Peyer's patch (tissue), 4 donors: ENCODE measurements around the gene SPATA3. TPM values are rescaled to one million over a fixed set of nuclear protein-coding genes. Genes with fewer than 3 reads are reported as not detected.

Experiments used
- DNase-seq, 3 donors: peaks; one replicate each; pipeline ENCODE4 v3.0.0-alpha.2; 2017 to 2019
- H3K27ac ChIP-seq, 4 donors: fragments of 200-600 bp; sonication (generic); one replicate each; pipeline ENCODE4 v1.5.1; 2016 to 2019
- H3K27me3 ChIP-seq, 2 donors: fragments of 200-600 bp; sonication (generic); one replicate each; pipeline ENCODE4 v1.5.1; 2019
- H3K36me3 ChIP-seq, 3 donors: fragments of 200-600 bp; sonication (generic); one replicate each; pipeline ENCODE4 v1.5.1; 2016 to 2019
- H3K4me1 ChIP-seq, 4 donors: fragments of 200-600 bp; sonication (generic); one replicate each; pipeline ENCODE4 v1.5.1; 2016 to 2019
- H3K4me3 ChIP-seq, 4 donors: fragments of 200-600 bp; sonication (generic); 1 replicate in 3 of 4; 2 replicates in 1 of 4; pipeline ENCODE4 v1.5.1; 2016 to 2019; ENCODE audit warnings: mild to moderate bottlenecking in 1 of 4
- H3K9me3 ChIP-seq, 4 donors: fragments of 200-600 bp; sonication (generic); one replicate each; pipeline ENCODE4 v1.5.1; 2016 to 2019; ENCODE audit warnings: mild to moderate bottlenecking in 1 of 4
- POLR2A ChIP-seq, 2 donors: fragments of 450-650 bp; IDR thresholded peaks; one replicate each; pipeline ENCODE4 v1.5.1; 2017; ENCODE audit warnings: antibody characterized with exemption in 2 of 2, mild to moderate bottlenecking in 2 of 2, moderate library complexity in 2 of 2
- total RNA-seq, 4 donors: library from RNA; depleted of rRNA; stranded (reverse); fragments of >200 nt; gene quantifications; one replicate each; pipeline ENCODE4 v1.1.0, GENCODE V29; 2016
- TF ChIP-seq, protein P1 (sequence below), 6 experiments: fragments of 450-650 bp in 4 of 6; fragments of 200-600 bp in 2 of 6; sonication (generic) in 1 of 6; IDR thresholded peaks; one replicate each; pipeline ENCODE4 v1.5.1; 2017 to 2019; ENCODE audit warnings: antibody characterized with exemption in 6 of 6, mild to moderate bottlenecking in 3 of 6, moderate library complexity in 1 of 6

The SPATA3 gene
- total RNA-seq, 4 donors from 2014 or later: not detected

DNA sequence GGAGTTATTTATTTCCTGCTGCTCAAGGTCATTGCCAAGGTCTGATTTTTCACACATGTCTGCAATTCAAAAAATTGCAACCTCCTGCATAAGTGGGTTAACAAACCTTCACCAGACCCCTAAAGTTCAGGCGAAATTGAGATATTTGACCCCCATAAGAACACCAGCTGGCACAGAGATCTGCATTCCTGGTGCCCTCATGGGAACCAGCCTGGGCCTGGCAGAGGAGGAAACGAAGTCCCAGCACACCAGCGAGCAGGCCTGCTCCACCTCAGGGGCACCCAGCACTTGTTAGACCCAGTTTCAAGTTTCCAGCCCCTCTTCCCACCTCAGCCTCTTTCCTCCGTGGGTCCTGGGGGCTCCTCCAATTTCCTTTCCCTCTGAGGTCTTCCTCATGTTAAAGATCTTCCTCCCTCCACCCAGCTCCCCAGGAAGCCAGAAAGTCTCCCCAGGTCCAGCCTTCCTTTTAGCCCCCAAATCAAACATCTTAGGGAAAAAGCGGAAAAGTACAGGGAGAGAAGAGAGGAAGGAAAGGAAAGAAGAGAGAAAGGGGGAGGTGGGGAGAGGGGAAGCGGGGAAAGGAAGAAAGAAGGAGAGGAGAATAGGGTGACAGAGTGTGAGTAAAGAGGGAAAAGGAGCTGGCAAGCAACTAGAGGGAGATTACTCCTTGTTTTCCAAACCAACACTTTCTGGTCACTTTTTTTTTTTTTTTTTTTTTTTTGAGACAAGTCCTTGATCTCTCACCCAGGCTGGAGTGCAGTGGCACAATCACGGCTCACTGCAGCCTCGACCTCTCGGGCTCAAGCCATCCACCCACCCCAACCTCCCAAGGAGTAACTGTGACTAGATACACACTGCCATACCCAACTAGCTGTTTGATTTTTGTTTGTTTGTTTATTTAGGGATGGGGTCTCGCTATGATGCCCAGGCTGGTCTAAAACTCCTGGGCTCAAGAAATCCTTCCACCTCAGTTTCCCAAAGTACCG is 37.5 kb downstream of the SPATA3 start:
- no peaks in the 10 kb centered on the region for H3K9me3 ChIP-seq
- DNase-seq: no peak
- H3K4me3 ChIP-seq: no peak overlapping the region
- no peak for TF ChIP-seq POLR2A (IDR thresholded peaks at IDR 0.05)
- TF ChIP-seq, protein P1, sequence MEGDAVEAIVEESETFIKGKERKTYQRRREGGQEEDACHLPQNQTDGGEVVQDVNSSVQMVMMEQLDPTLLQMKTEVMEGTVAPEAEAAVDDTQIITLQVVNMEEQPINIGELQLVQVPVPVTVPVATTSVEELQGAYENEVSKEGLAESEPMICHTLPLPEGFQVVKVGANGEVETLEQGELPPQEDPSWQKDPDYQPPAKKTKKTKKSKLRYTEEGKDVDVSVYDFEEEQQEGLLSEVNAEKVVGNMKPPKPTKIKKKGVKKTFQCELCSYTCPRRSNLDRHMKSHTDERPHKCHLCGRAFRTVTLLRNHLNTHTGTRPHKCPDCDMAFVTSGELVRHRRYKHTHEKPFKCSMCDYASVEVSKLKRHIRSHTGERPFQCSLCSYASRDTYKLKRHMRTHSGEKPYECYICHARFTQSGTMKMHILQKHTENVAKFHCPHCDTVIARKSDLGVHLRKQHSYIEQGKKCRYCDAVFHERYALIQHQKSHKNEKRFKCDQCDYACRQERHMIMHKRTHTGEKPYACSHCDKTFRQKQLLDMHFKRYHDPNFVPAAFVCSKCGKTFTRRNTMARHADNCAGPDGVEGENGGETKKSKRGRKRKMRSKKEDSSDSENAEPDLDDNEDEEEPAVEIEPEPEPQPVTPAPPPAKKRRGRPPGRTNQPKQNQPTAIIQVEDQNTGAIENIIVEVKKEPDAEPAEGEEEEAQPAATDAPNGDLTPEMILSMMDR (IDR thresholded peaks at IDR 0.05): no peak
- H3K4me1 ChIP-seq: peaks cover 0 to 3% (median 0%) of the 10 kb centered on the region in 4 donors
- H3K27me3 ChIP-seq: peaks cover 0 to 4% of the 10 kb centered on the region in 2 donors
- H3K36me3 ChIP-seq: no peaks in the 10 kb centered on the region
- H3K27ac ChIP-seq: peak overlapping the region in 1 of 4 donors; percentile 30

DNA sequence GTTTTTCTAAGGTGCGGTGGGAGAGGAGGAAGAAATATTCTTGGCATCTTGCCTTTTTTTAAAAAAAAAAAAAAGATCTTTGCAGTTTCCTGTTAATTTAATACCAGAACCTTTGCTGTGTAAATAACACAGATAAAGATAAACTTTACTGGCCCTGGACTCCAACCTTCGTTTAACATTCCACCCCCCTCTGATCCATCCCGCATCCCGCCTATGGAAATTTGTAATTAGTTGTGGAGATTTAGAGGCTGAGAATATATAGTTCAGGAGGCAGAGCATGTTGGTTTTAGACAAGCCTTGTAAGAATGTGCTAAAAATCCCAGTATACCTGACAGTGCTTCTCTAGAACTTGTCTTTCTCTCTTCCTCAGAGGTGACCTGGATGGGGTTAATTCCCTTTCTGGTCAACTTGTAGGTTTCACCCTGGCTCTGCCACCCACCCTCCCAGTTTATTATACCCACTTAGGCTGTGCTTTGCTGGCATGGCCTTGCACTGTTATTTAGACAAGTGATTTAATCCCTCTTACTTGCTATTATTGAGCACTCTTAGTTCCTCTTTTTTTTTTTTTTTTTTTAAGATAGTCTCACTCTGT is 38.5 kb downstream of the SPATA3 start:
- peaks cover 0 to 4% of the 10 kb centered on the region in 2 donors for H3K27me3 ChIP-seq
- peaks cover 0 to 12% (median 0%) of the 10 kb centered on the region in 4 donors for H3K4me1 ChIP-seq
- DNase-seq: no peak
- no peak overlapping the region for H3K4me3 ChIP-seq
- H3K27ac ChIP-seq: no peak overlapping the region
- H3K36me3 ChIP-seq: no peaks in the 10 kb centered on the region
- no peak for TF ChIP-seq POLR2A (IDR thresholded peaks at IDR 0.05)
- TF ChIP-seq, protein P1 (IDR thresholded peaks at IDR 0.05): no peak
- no peaks in the 10 kb centered on the region for H3K9me3 ChIP-seq

DNA sequence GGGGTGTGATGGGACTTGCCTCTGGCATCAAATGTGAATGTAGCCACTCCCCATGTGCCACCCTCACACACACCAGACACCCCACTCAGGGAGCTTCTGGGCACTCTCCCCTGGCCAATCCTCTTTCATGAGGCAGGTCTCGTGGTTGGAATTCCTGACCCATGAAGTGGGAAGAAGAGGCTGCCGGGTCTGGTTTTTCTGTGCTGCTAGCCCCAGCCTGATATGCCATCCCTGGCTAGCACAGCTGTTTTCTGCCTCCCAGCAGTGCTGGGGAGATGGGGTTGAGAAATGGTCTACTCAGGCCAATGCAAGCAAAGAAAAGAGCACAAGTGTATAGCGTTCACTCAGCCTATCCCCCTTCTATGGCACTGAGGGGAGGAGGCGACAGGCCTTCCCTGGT is 40.2 kb downstream of the SPATA3 start:
- H3K36me3 ChIP-seq: no peaks in the 10 kb centered on the region
- no peak overlapping the region for H3K4me3 ChIP-seq
- DNase-seq: no peak
- no peaks in the 10 kb centered on the region for H3K9me3 ChIP-seq
- no peak overlapping the region for H3K27ac ChIP-seq
- TF ChIP-seq, protein P1 (IDR thresholded peaks at IDR 0.05): no peak
- no peak for TF ChIP-seq POLR2A (IDR thresholded peaks at IDR 0.05)
- peaks cover 0 to 15% (median 0%) of the 10 kb centered on the region in 4 donors for H3K4me1 ChIP-seq
- peaks cover 0 to 4% of the 10 kb centered on the region in 2 donors for H3K27me3 ChIP-seq

DNA sequence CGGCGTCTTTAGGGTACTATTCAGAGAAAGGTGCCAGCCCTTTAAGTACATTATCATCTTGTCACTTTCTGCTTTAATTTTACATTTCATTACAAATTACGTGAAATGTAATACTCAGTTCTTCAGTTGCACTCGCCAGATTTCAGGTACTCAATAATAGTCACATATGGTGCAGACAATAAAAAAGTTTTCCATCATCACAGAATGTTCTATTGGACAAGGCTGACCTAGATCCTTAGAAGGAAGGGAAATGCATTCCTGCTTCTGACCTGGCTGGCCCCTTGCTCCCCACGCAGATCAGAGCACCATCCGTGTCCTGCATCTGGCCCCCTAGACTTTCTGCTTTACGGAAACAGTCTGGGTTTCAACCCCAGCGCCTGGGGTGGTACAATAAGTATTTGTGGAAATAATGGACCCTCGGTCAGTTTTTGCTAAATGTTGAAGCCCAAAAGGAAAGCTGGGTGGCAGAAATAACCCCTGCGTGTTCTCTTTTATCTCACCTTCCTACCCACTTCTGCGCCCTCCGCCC is 40.7 kb downstream of the SPATA3 start:
- no peaks in the 10 kb centered on the region for H3K9me3 ChIP-seq
- H3K36me3 ChIP-seq: no peaks in the 10 kb centered on the region
- H3K27ac ChIP-seq: no peak overlapping the region
- TF ChIP-seq, protein P1 (IDR thresholded peaks at IDR 0.05): no peak
- TF ChIP-seq POLR2A (IDR thresholded peaks at IDR 0.05): no peak
- H3K27me3 ChIP-seq: peaks cover 0 to 4% of the 10 kb centered on the region in 2 donors
- DNase-seq: no peak
- H3K4me3 ChIP-seq: peak overlapping the region in 2 of 4 donors; percentile 52 to 71
- peaks cover 0 to 15% (median 0%) of the 10 kb centered on the region in 4 donors for H3K4me1 ChIP-seq

DNA sequence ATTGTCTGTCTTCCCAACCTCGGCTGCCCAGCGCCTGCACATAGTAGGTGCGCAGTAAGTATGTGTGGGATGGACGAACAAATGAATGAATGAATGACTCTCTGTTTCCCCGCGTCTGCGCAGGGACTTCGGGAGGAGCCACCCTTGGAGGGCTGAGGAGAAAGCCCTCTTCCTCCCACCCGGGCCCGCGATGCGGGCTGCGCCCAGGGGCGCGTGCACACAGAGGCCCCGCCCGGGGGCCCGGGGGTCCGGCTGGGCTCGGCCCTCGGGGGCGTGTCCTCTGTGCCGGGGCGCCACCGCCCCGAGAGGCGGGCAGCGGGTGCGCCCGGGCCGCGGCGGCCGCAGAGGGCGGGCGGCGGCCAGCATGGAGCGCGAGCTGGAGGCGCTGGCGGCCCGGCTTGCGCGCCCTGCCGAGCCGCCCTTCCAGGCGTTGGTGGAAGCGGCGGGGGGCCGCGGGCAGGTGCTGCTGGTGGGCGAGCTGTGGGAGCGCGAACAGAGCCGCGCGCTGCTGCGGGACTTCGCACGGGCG is 41.3 kb downstream of the SPATA3 start, which contains the start of gene C2orf72:
C2orf72 (plus strand) TSS at position 322 of the 529 bp plus-strand sequence; CDS start at position 365, 43 bp downstream.
- no peaks in the 10 kb centered on the region for H3K9me3 ChIP-seq
- H3K27me3 ChIP-seq: peaks cover 0 to 4% of the 10 kb centered on the region in 2 donors
- peak within 1 kb of the TSS; percentile 30 to 71 (median 49) for H3K4me3 ChIP-seq
- H3K27ac ChIP-seq: peak within 1 kb of the TSS in 2 of 4 donors; percentile 17 to 72
- H3K36me3 ChIP-seq: no peaks in the 10 kb centered on the region
- TF ChIP-seq, protein P1 (IDR thresholded peaks at IDR 0.05): no peak
- peak in 1 of 2 donors; percentile 34 for TF ChIP-seq POLR2A (IDR thresholded peaks at IDR 0.05)
- peaks cover 0 to 15% (median 0%) of the 10 kb centered on the region in 4 donors for H3K4me1 ChIP-seq
- peak in 1 of 3 donors; percentile 69 for DNase-seq
